Fibroblast of peridontal ligament (primary cell): ENCODE results near the gene LDLRAD4.
"Not testable (repeated sequence)": the region's sequence is repeated elsewhere in the genome, so short reads cannot be mapped to it uniquely, and the experiment has no call there.

Experiments
- DNase-seq: peaks from one replicate; pipeline ENCODE4 v3.0.0-alpha.2; 2010; ENCODE audit errors: extremely low read depth

Gene LDLRAD4

GRCh38 chr18:13462686-13463085 lies 244.1 kb downstream of the LDLRAD4 start:
- DNase-seq = no peak

GRCh38 chr18:13463526-13464210 lies 245.1 kb downstream of the LDLRAD4 start:
- no peak for DNase-seq

- DNase-seq = no peak
Observed at GRCh38 chr18:13464432-13465123, 246.0 kb downstream of the LDLRAD4 start.

GRCh38 chr18:13465124-13465446 lies 246.5 kb downstream of the LDLRAD4 start:
- no peak for DNase-seq

GRCh38 chr18:13465476-13465875 lies 246.9 kb downstream of the LDLRAD4 start:
- no peak for DNase-seq

- DNase-seq = no peak
Observed at GRCh38 chr18:13470516-13471197, 252.1 kb downstream of the LDLRAD4 start.

GRCh38 chr18:13471198-13471845 lies 252.8 kb downstream of the LDLRAD4 start:
- DNase-seq = no peak

- no peak for DNase-seq
Observed at GRCh38 chr18:13471971-13472628, 253.5 kb downstream of the LDLRAD4 start.

GRCh38 chr18:13473751-13474150 lies 255.2 kb downstream of the LDLRAD4 start:
- no peak for DNase-seq

GRCh38 chr18:13474336-13474735 lies 255.8 kb downstream of the LDLRAD4 start:
- DNase-seq = no peak

- DNase-seq = no peak
Observed at GRCh38 chr18:13474907-13475545, 256.5 kb downstream of the LDLRAD4 start.

GRCh38 chr18:13476312-13476711 lies 257.8 kb downstream of the LDLRAD4 start:
- DNase-seq = not testable (repeated sequence)

- no peak for DNase-seq
Observed at GRCh38 chr18:13477147-13477683, 258.7 kb downstream of the LDLRAD4 start.

- no peak for DNase-seq
Observed at GRCh38 chr18:13480571-13481255, 262.2 kb downstream of the LDLRAD4 start.

GRCh38 chr18:13481331-13481730 lies 262.8 kb downstream of the LDLRAD4 start:
- no peak for DNase-seq

- DNase-seq = no peak
Observed at GRCh38 chr18:13481820-13482617, 263.5 kb downstream of the LDLRAD4 start.

GRCh38 chr18:13482618-13482945 lies 264.0 kb downstream of the LDLRAD4 start:
- no peak for DNase-seq

GRCh38 chr18:13483316-13484270 lies 265.0 kb downstream of the LDLRAD4 start:
- no peak for DNase-seq

GRCh38 chr18:13485182-13485581 lies 266.6 kb downstream of the LDLRAD4 start:
- DNase-seq = no peak
